HG03439 (cell line): Measurements from ENCODE around the gene BUB1B.
"Not testable (repeated sequence)": the region's sequence is repeated elsewhere in the genome, so short reads cannot be mapped to it uniquely, and the experiment has no call there.

ENCODE experiments used
- ATAC-seq: cut with Tn5 transposase; IDR thresholded peaks from one replicate; pipeline ENCODE4 v1.9.1; 2021; ENCODE audit warnings: mild to moderate bottlenecking, moderate library complexity; ENCODE audit not compliant: unreplicated experiment

Gene BUB1B

GRCh38 chr15:40160689-40161688 lies at the start of gene BUB1B:
BUB1B (plus strand) TSS chr15:40161069; CDS start chr15:40161221, 152 bp downstream.
- peak; percentile 83 for ATAC-seq

DNA sequence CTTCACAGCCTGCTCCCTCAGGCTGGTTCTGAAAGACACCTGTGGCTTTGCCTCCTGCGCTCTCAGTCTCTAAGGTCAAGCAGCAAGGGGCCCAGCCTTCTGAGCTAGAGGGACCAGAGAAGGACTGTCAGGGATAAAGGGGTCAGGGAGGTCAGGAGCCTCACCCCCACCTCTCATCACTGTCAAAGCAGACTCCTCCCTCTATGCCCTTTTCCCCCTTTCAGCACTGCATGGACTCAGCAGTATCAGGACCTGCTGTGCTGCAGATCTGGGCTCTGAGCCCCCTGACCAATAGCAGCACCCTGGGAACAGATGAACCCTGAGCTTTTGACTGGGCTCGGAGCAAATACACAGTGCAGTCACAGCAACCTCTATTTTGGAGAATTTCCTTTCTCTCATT lies 49.0 kb upstream of the BUB1B start:
- ATAC-seq: no peak

DNA sequence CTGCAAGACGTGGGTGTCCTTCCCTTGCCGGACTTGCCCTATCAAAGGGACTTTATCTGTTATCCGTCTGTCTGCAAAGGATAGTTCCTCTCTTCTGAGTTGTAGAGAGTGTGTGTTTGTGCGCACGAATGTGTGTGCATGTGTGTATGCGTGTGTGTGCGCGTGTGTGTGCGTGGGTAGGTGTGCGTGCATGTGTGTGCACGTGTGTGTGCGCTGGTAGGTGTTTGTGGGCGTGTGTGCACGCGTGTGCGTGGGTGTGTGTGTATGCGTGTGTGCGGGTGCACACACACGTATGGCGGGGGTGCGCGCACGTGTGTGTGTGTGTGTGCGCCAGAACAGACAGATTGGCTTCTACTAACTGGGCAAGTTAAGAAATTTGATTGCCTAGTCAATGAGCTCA lies 48.1 kb upstream of the BUB1B start:
- no peak for ATAC-seq

- ATAC-seq: no peak
Measured at GRCh38 chr15:40114218-40114617, 46.7 kb upstream of the BUB1B start.

- not testable (repeated sequence) for ATAC-seq
Measured at GRCh38 chr15:40115106-40115505, 45.8 kb upstream of the BUB1B start.

- ATAC-seq: peak; percentile 77
Measured at GRCh38 chr15:40115670-40116093, 45.2 kb upstream of the BUB1B start.

- no peak for ATAC-seq
Measured at GRCh38 chr15:40118473-40118872, 42.4 kb upstream of the BUB1B start.

GRCh38 chr15:40121911-40122638 lies 38.8 kb upstream of the BUB1B start:
- no peak for ATAC-seq

- ATAC-seq: not testable (repeated sequence)
Measured at GRCh38 chr15:40122989-40123388, 37.9 kb upstream of the BUB1B start.

DNA sequence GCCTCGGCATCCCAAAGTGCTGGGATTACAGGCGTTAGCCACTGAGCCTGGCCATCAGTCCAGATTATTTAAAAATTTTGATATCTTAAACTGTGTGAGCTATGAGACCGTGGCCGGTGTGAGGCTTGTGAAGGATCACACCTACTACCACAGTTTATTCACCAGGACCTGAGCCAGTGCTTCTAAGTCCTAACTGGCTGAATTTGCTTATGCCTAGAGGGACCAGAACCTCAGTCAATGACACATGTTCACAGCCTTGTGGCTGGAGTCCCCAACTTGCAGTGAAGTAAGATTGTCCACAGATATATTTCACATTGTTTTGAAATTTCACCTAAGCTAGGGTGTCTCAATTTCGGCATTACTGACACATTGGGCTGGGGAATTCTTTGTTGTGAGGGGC lies 37.0 kb upstream of the BUB1B start:
- not testable (repeated sequence) for ATAC-seq

- ATAC-seq: not testable (repeated sequence)
Measured at GRCh38 chr15:40124333-40124732, 36.5 kb upstream of the BUB1B start.

DNA sequence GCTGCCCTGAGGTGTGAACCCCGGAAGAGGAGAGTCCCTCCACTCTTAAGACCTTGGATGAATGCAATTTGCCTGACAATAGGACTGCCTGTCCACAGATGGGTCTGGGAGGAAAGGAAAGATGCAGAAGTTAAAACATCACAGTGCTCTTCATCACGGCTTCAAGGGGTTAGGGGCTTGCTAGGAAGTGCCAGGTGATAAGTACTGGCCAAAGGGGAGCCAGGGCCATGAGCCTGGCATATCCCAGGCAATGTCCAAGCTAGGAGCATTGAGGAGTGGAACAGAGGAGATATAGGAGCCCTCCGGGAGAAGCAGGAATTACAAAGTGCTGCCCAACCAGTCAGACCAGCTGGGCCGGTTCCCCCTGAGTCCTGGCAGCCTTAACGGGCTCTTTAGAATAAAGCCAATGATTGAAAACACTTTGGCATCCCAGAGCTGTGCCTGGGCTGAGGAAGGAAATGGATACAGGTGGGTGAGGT lies 36.0 kb upstream of the BUB1B start:
- ATAC-seq: not testable (repeated sequence)

GRCh38 chr15:40125950-40126349 lies 34.9 kb upstream of the BUB1B start:
- ATAC-seq: no peak

GRCh38 chr15:40128766-40129660 lies 31.9 kb upstream of the BUB1B start:
- no peak for ATAC-seq

DNA sequence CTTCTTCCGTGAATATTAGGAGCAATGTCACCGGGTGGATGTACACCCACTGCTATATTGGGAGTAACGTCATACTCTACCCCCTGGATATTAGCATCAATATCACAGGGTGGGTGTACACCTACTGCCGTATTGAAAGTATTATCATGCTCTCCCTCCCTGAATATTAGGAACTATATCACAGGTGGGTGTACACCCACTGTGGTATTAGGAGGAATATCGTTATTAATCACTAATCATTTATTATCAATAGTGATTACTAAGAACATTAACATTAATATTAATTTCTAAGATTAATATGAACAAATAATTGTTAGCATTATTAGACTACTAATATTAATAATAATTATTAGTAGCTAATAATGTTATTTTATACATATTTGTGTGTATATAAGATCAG lies 30.8 kb upstream of the BUB1B start:
- ATAC-seq: no peak

DNA sequence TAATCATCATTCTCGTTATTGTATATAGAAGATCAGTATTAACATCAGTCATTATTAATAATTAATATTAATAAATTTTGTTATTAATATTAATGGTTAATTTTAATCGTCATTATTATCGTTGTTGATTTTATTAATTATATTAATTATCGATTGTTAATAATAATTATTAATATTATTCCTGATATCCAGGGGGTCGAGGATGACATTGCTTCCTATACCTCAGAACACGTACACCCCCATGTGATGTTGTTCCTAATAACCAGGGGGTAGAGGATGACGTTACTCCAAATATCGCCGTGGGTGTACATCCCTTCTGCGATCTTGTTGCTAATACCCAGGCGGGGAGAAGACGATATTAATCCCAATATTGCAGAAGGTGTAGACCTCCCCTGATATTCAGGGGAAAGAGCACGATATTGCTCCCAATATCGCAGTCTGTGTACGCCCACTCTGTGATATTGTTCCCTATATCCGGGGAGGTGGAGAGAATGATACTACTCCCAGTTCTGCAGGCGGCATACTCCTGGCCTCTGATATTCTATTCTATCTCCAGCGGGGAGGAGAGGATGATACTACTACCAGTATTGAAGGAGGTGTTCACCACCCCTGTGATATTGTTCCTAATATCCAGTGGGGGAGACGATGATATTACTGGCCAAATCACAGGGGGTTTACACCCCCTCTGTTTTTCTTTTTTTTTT lies 29.9 kb upstream of the BUB1B start:
- ATAC-seq: no peak

- ATAC-seq: no peak
Measured at GRCh38 chr15:40133544-40133943, 27.3 kb upstream of the BUB1B start.

DNA sequence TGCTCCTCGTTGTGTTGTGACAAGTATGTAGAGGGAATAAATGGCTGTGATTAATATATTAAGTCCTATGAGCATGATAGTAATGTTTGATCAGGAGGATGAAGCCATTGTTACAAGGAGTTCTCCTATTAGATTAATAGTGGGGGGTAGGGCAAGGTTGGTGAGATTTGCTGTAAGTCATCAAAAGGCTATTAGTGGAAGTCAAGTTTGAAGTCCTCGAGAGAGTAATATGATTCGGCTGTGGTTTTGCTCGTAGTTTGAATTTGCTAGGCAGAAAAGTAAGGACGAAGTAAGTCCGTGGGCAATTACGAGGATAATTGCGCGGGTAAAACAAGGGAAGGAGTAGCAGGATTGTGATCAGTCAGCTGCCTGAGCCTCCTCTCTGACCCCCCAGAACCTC lies 26.0 kb upstream of the BUB1B start:
- no peak for ATAC-seq

- ATAC-seq: not testable (repeated sequence)
Measured at GRCh38 chr15:40135846-40136450, 24.9 kb upstream of the BUB1B start.
